ENCODE results near the gene RBMS3.

RBMS3 gene

GRCh38 chr3:29694783-29695182 lies 413.9 kb downstream of the RBMS3 start:
- no peak for DNase-seq

GRCh38 chr3:29695201-29695600 lies 414.3 kb downstream of the RBMS3 start:
- DNase-seq: no peak

- no peak for DNase-seq
Measured at GRCh38 chr3:29695643-29696198, 414.9 kb downstream of the RBMS3 start.

- no peak for DNase-seq
Measured at GRCh38 chr3:29696311-29696710, 415.4 kb downstream of the RBMS3 start.

GRCh38 chr3:29697989-29698388 lies 417.1 kb downstream of the RBMS3 start:
- DNase-seq: no peak

- no peak for DNase-seq
Measured at GRCh38 chr3:29700256-29700655, 419.4 kb downstream of the RBMS3 start.

- no peak for DNase-seq
Measured at GRCh38 chr3:29701326-29701983, 420.6 kb downstream of the RBMS3 start.

- DNase-seq: no peak
Measured at GRCh38 chr3:29705906-29706844, 425.3 kb downstream of the RBMS3 start.

- no peak for DNase-seq
Measured at GRCh38 chr3:29708884-29709283, 428.0 kb downstream of the RBMS3 start.

GRCh38 chr3:29711255-29711771 lies 430.4 kb downstream of the RBMS3 start:
- DNase-seq: no peak

GRCh38 chr3:29716213-29716612 lies 435.3 kb downstream of the RBMS3 start:
- no peak for DNase-seq

GRCh38 chr3:29718661-29719065 lies 437.8 kb downstream of the RBMS3 start:
- no peak for DNase-seq

GRCh38 chr3:29720665-29721064 lies 439.8 kb downstream of the RBMS3 start:
- DNase-seq: no peak

GRCh38 chr3:29721789-29722188 lies 440.9 kb downstream of the RBMS3 start:
- DNase-seq: no peak

- no peak for DNase-seq
Measured at GRCh38 chr3:29731050-29731449, 450.2 kb downstream of the RBMS3 start.

- DNase-seq: no peak
Measured at GRCh38 chr3:29741231-29741630, 460.4 kb downstream of the RBMS3 start.

GRCh38 chr3:29745232-29745870 lies 464.5 kb downstream of the RBMS3 start:
- no peak for DNase-seq

GRCh38 chr3:29746163-29746760 lies 465.4 kb downstream of the RBMS3 start:
- no peak for DNase-seq

- no peak for DNase-seq
Measured at GRCh38 chr3:29747991-29748390, 467.1 kb downstream of the RBMS3 start.

- no peak for DNase-seq
Measured at GRCh38 chr3:29751647-29752314, 470.9 kb downstream of the RBMS3 start.

- no peak for DNase-seq
Measured at GRCh38 chr3:29754346-29754745, 473.5 kb downstream of the RBMS3 start.

- no peak for DNase-seq
Measured at GRCh38 chr3:29755416-29755815, 474.5 kb downstream of the RBMS3 start.
